GM18873 (cell line): ENCODE data around the gene SULT1B1.

Source experiments
- ATAC-seq: cut with Tn5 transposase; IDR thresholded peaks from one replicate; pipeline ENCODE4 v1.9.1; 2021; ENCODE audit warnings: mild to moderate bottlenecking, moderate library complexity, moderate number of reproducible peaks; ENCODE audit not compliant: unreplicated experiment, low FRiP score

The SULT1B1 gene

GRCh38 chr4:69707807-69708206, 52.6 kb downstream of the SULT1B1 start:
- ATAC-seq = no peak

- ATAC-seq = no peak
Observed at GRCh38 chr4:69702201-69702600, 58.2 kb downstream of the SULT1B1 start.

- ATAC-seq = no peak
Observed at GRCh38 chr4:69701696-69702095, 58.7 kb downstream of the SULT1B1 start.

- ATAC-seq = no peak
Observed at GRCh38 chr4:69697536-69698242, 62.7 kb downstream of the SULT1B1 start.

- ATAC-seq = no peak
Observed at GRCh38 chr4:69689599-69689998, 70.8 kb downstream of the SULT1B1 start.

GRCh38 chr4:69684804-69685203, 75.6 kb downstream of the SULT1B1 start:
- no peak for ATAC-seq
